Fibroblast of lung (primary cell): ENCODE results near the gene DNAJB12.

Experiments
- CTCF ChIP-seq, 2 donors: IDR thresholded peaks in 1 of 2; conservative IDR thresholded peaks in 1 of 2; 1 replicate in 1 of 2; 2 replicates in 1 of 2; pipeline ENCODE4 v1.5.1; 2011 to 2012; ENCODE audit warnings: low read length in 2 of 2, control low read depth in 1 of 2, inconsistent platforms in 1 of 2, low read depth in 1 of 2, mild to moderate bottlenecking in 1 of 2
- EZH2 ChIP-seq: IDR thresholded peaks from 2 replicates; pipeline ENCODE4 v1.5.1; 2012; ENCODE audit warnings: low read length, control low read depth, mild to moderate bottlenecking; ENCODE audit errors: missing control alignments

GRCh38 chr10:72364239-72364777 lies 9.6 kb upstream of the DNAJB12 start:
- peak; percentile 96 to 97 for TF ChIP-seq CTCF (conservative IDR thresholded peaks at IDR 0.05 in 1 of 2, IDR thresholded peaks at IDR 0.05 in 1 of 2; ENCODE audit: low read depth in 1 of 2, low read length in 2 of 2)
- no peak for TF ChIP-seq EZH2
